GM12878 (cell line): ENCODE data around the gene EFCC1.

Experiments used
- CEBPB ChIP-seq, 2 experiments: fragments of 150-350 bp in 1 of 2; IDR thresholded peaks; 2 replicates each; pipeline ENCODE4 v1.6.1; 2012 to 2014; ENCODE audit warnings: low read depth in 2 of 2, low read length in 2 of 2, borderline replicate concordance in 1 of 2, inconsistent platforms in 1 of 2
- ETV6 ChIP-seq, 2 experiments: fragments of 450-650 bp in 1 of 2; IDR thresholded peaks in 1 of 2; conservative IDR thresholded peaks in 1 of 2; 2 replicates each; pipeline ENCODE4 v1.6.1; 2014; ENCODE audit warnings: antibody characterized with exemption in 1 of 2, borderline replicate concordance in 1 of 2, low read depth in 1 of 2, mild to moderate bottlenecking in 1 of 2, moderate library complexity in 1 of 2
- EZH2 ChIP-seq: IDR thresholded peaks from 2 replicates; pipeline ENCODE4 v1.6.1; 2012; ENCODE audit warnings: low read depth, mild to moderate bottlenecking, control low read depth, inconsistent platforms, low read length, borderline replicate concordance; ENCODE audit not compliant: control insufficient read depth
- MTA3 ChIP-seq: IDR thresholded peaks from 2 replicates; pipeline ENCODE4 v1.6.1; 2012; ENCODE audit warnings: low read length, inconsistent platforms, borderline replicate concordance
- MYC ChIP-seq: IDR thresholded peaks from 2 replicates; pipeline ENCODE4 v1.6.1; 2011; ENCODE audit warnings: mild to moderate bottlenecking, low read length, moderate library complexity, inconsistent platforms; ENCODE audit not compliant: insufficient read depth, insufficient replicate concordance, insufficient read length, severe bottlenecking
- NBN ChIP-seq: fragments of 450-650 bp; IDR thresholded peaks from 2 replicates; pipeline ENCODE4 v1.6.1; 2016
- RAD51 ChIP-seq: fragments of 450-650 bp; IDR thresholded peaks from 2 replicates; pipeline ENCODE4 v1.6.1; 2016; ENCODE audit warnings: moderate library complexity, mild to moderate bottlenecking, inconsistent platforms
- SIX5 ChIP-seq: IDR thresholded peaks from 2 replicates; pipeline ENCODE4 v1.6.1; 2011; ENCODE audit warnings: mild to moderate bottlenecking, low read depth, low read length, moderate library complexity; ENCODE audit not compliant: severe bottlenecking
- YY1 ChIP-seq: IDR thresholded peaks from 2 replicates; pipeline ENCODE4 v1.6.1; 2011; ENCODE audit warnings: low read depth, mild to moderate bottlenecking, low read length
- TF ChIP-seq, protein P1 (sequence below): IDR thresholded peaks from 2 replicates; pipeline ENCODE4 v1.6.1; 2012; ENCODE audit warnings: mild to moderate bottlenecking, low read depth, low read length
- TF ChIP-seq, protein P2 (sequence below): IDR thresholded peaks from 2 replicates; pipeline ENCODE4 v1.6.1; 2012; ENCODE audit warnings: low read depth, low read length, improper control_type of control experiment
- TF ChIP-seq, protein P3 (sequence below), 3 experiments: IDR thresholded peaks in 2 of 3; conservative IDR thresholded peaks in 1 of 3; 2 replicates each; pipeline ENCODE4 v1.5.1; 2011; ENCODE audit warnings: low read depth in 3 of 3, low read length in 3 of 3, mild to moderate bottlenecking in 3 of 3, control low read depth in 2 of 3, moderate library complexity in 2 of 3, inconsistent platforms in 1 of 3, mixed read lengths in 1 of 3; ENCODE audit not compliant: control insufficient read depth in 2 of 3, insufficient read depth in 1 of 3; ENCODE audit errors: extremely low read depth in 1 of 3

DNA sequence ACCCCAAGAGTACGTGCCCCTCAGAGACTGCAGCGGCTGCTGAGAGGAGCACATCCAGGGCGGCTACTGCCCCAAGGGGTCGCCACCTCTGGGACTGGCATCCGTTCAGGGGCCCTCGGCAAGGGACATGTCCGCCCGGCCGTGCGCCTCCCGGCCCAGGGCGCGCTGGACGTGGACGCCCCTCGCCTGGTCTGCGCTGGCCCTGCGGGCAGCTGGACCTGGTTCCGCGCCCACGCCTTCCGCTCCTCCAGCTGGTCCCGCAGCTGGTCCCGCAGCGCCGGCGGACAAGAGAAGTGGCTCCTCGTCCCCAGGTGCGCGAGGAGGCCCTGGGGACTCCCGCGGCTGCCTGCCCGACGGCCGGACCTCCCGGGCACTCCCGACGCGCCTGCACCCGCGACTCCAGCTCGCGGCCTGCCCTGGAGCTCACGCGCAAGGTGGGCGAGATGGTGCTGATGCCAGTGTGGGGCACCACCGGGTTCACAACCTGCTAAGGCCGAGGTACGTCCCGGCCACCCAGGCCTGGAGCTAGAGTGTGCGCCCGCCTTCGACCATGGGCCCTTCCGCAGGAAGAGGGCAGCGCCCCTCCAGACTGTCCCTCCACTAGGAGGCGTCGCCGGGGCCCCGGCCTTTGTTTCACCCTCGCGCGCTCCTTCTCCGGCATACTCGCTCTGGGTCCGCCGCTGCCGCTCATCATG, 45.1 kb downstream of the EFCC1 start:
- TF ChIP-seq, protein P1, sequence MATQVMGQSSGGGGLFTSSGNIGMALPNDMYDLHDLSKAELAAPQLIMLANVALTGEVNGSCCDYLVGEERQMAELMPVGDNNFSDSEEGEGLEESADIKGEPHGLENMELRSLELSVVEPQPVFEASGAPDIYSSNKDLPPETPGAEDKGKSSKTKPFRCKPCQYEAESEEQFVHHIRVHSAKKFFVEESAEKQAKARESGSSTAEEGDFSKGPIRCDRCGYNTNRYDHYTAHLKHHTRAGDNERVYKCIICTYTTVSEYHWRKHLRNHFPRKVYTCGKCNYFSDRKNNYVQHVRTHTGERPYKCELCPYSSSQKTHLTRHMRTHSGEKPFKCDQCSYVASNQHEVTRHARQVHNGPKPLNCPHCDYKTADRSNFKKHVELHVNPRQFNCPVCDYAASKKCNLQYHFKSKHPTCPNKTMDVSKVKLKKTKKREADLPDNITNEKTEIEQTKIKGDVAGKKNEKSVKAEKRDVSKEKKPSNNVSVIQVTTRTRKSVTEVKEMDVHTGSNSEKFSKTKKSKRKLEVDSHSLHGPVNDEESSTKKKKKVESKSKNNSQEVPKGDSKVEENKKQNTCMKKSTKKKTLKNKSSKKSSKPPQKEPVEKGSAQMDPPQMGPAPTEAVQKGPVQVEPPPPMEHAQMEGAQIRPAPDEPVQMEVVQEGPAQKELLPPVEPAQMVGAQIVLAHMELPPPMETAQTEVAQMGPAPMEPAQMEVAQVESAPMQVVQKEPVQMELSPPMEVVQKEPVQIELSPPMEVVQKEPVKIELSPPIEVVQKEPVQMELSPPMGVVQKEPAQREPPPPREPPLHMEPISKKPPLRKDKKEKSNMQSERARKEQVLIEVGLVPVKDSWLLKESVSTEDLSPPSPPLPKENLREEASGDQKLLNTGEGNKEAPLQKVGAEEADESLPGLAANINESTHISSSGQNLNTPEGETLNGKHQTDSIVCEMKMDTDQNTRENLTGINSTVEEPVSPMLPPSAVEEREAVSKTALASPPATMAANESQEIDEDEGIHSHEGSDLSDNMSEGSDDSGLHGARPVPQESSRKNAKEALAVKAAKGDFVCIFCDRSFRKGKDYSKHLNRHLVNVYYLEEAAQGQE = no peak
- no peak for TF ChIP-seq RAD51
- no peak for TF ChIP-seq EZH2
- TF ChIP-seq CEBPB (IDR thresholded peaks at IDR 0.05; ENCODE audit: borderline replicate concordance in 1 of 2, low read depth in 2 of 2, low read length in 2 of 2) = no peak
- no peak for TF ChIP-seq NBN
- TF ChIP-seq MYC = no peak
- TF ChIP-seq YY1 = no peak
- no peak for TF ChIP-seq SIX5
- no peak for TF ChIP-seq MTA3
- TF ChIP-seq, protein P2, sequence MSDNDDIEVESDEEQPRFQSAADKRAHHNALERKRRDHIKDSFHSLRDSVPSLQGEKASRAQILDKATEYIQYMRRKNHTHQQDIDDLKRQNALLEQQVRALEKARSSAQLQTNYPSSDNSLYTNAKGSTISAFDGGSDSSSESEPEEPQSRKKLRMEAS = no peak
- TF ChIP-seq, protein P3, sequence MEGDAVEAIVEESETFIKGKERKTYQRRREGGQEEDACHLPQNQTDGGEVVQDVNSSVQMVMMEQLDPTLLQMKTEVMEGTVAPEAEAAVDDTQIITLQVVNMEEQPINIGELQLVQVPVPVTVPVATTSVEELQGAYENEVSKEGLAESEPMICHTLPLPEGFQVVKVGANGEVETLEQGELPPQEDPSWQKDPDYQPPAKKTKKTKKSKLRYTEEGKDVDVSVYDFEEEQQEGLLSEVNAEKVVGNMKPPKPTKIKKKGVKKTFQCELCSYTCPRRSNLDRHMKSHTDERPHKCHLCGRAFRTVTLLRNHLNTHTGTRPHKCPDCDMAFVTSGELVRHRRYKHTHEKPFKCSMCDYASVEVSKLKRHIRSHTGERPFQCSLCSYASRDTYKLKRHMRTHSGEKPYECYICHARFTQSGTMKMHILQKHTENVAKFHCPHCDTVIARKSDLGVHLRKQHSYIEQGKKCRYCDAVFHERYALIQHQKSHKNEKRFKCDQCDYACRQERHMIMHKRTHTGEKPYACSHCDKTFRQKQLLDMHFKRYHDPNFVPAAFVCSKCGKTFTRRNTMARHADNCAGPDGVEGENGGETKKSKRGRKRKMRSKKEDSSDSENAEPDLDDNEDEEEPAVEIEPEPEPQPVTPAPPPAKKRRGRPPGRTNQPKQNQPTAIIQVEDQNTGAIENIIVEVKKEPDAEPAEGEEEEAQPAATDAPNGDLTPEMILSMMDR (IDR thresholded peaks at IDR 0.05 in 2 of 3, conservative IDR thresholded peaks at IDR 0.05 in 1 of 3; ENCODE audit: control insufficient read depth in 2 of 3, extremely low read depth in 1 of 3, insufficient read depth in 1 of 3, low read depth in 3 of 3, low read length in 3 of 3) = no peak
- TF ChIP-seq ETV6 (conservative IDR thresholded peaks at IDR 0.05 in 1 of 2, IDR thresholded peaks at IDR 0.05 in 1 of 2; ENCODE audit: borderline replicate concordance in 1 of 2, low read depth in 1 of 2) = no peak
